GM12878 (cell line): ENCODE data around the gene COL17A1. TPM values are rescaled to one million over a fixed set of nuclear protein-coding genes. Genes with fewer than 3 reads are reported as not detected.

Experiments used
- BRCA1 ChIP-seq: IDR thresholded peaks from 2 replicates; pipeline ENCODE4 v1.6.1; 2011; ENCODE audit warnings: low read depth, low read length, improper control_type of control experiment
- CREB1 ChIP-seq: IDR thresholded peaks from 2 replicates; pipeline ENCODE4 v1.6.1; 2012; ENCODE audit warnings: low read depth, mild to moderate bottlenecking, inconsistent platforms
- FOS ChIP-seq: IDR thresholded peaks from 3 replicates; pipeline ENCODE4 v1.6.1; 2011; ENCODE audit warnings: borderline replicate concordance; ENCODE audit not compliant: insufficient read length; ENCODE audit errors: extremely low read depth
- FOXM1 ChIP-seq: IDR thresholded peaks from 2 replicates; pipeline ENCODE4 v1.6.1; 2012; ENCODE audit warnings: low read depth, mild to moderate bottlenecking, inconsistent platforms, low read length, moderate library complexity
- MTA2 ChIP-seq: fragments of 450-650 bp; IDR thresholded peaks from 2 replicates; pipeline ENCODE4 v1.6.1; 2016; ENCODE audit warnings: low read depth, mild to moderate bottlenecking, moderate library complexity
- MXI1 ChIP-seq: fragments of 150-350 bp; IDR thresholded peaks from 2 replicates; pipeline ENCODE4 v1.6.1; 2011; ENCODE audit warnings: low read depth, mild to moderate bottlenecking, inconsistent platforms, low read length, improper control_type of control experiment
- MYB ChIP-seq: fragments of 150-350 bp; IDR thresholded peaks from 2 replicates; pipeline ENCODE4 v1.6.1; 2014; ENCODE audit warnings: mild to moderate bottlenecking, low read depth, low read length, borderline replicate concordance
- NBN ChIP-seq: fragments of 450-650 bp; IDR thresholded peaks from 2 replicates; pipeline ENCODE4 v1.6.1; 2016
- NFXL1 ChIP-seq: fragments of 450-650 bp; IDR thresholded peaks from 2 replicates; pipeline ENCODE4 v1.6.1; 2017; ENCODE audit warnings: antibody characterized with exemption, mild to moderate bottlenecking, borderline replicate concordance
- NR2C2 ChIP-seq: IDR thresholded peaks from 2 replicates; pipeline ENCODE4 v1.6.1; 2011; ENCODE audit warnings: borderline replicate concordance, low read depth; ENCODE audit not compliant: control insufficient read depth, insufficient read length
- PML ChIP-seq: IDR thresholded peaks from 2 replicates; pipeline ENCODE4 v1.6.1; 2012; ENCODE audit warnings: low read length, inconsistent platforms
- POLR2A ChIP-seq: IDR thresholded peaks from 2 replicates; pipeline ENCODE4 v1.6.1; 2011; ENCODE audit warnings: low read depth, mild to moderate bottlenecking, low read length
- RELA ChIP-seq: fragments of 450-650 bp; IDR thresholded peaks from 2 replicates; pipeline ENCODE4 v1.8.0; 2014; ENCODE audit warnings: borderline replicate concordance; ENCODE audit not compliant: partially characterized antibody
- RFX5 ChIP-seq: IDR thresholded peaks from 2 replicates; pipeline ENCODE4 v1.6.1; 2011; ENCODE audit warnings: low read depth, low read length, improper control_type of control experiment
- SKIL ChIP-seq: fragments of 450-650 bp; IDR thresholded peaks from 2 replicates; pipeline ENCODE4 v1.6.1; 2017; ENCODE audit warnings: mild to moderate bottlenecking, low read depth, inconsistent platforms; ENCODE audit not compliant: poor library complexity, severe bottlenecking
- SREBF1 ChIP-seq: IDR thresholded peaks from 2 replicates; pipeline ENCODE4 v1.6.1; 2012; ENCODE audit warnings: mild to moderate bottlenecking, low read length
- SRF ChIP-seq, 2 experiments: IDR thresholded peaks; 2 replicates each; pipeline ENCODE4 v1.6.1; 2011; ENCODE audit warnings: low read depth in 2 of 2, low read length in 2 of 2, mild to moderate bottlenecking in 1 of 2, moderate library complexity in 1 of 2
- STAT3 ChIP-seq: IDR thresholded peaks from 2 replicates; pipeline ENCODE4 v1.6.1; 2011; ENCODE audit warnings: low read depth, low read length, improper control_type of control experiment
- TBL1XR1 ChIP-seq: IDR thresholded peaks from 2 replicates; pipeline ENCODE4 v1.6.1; 2012; ENCODE audit warnings: low read depth, low read length, improper control_type of control experiment
- TCF7 ChIP-seq: IDR thresholded peaks from 2 replicates; pipeline ENCODE4 v1.6.1; 2014; ENCODE audit warnings: antibody characterized with exemption, borderline replicate concordance
- YY1 ChIP-seq: IDR thresholded peaks from 2 replicates; pipeline ENCODE4 v1.6.1; 2011; ENCODE audit warnings: low read depth, mild to moderate bottlenecking, low read length
- ZNF217 ChIP-seq: fragments of 450-650 bp; IDR thresholded peaks from 2 replicates; pipeline ENCODE4 v1.6.1; 2017; ENCODE audit warnings: antibody characterized with exemption, mild to moderate bottlenecking
- polyA plus RNA-seq, 11 experiments: library from polyadenylated mRNA; depleted of rRNA in 4 of 11; unstranded in 6 of 11; stranded (reverse) in 5 of 11; fragments of >200 nt; fragmentation: Nextera tagmentation in 4 of 11; fragmentation: Illumina TruSeq in 1 of 11; extraction: Ambion mirVana in 4 of 11; extraction: Trizol in 1 of 11; gene quantifications; 1 replicate in 1 of 11; 2 replicates in 10 of 11; pipeline versions ENCODE4 v1.2.1 to v1.2.3, GENCODE V29; 2011 to 2016; ENCODE audit warnings: inconsistent platforms in 2 of 11, missing spikeins in 2 of 11, low read depth in 1 of 11
- total RNA-seq, 4 experiments: library from RNA; depleted of rRNA in 3 of 4; stranded (reverse); fragments of >200 nt in 3 of 4; fragmentation: Illumina TruSeq in 1 of 4; extraction: Trizol in 1 of 4; gene quantifications; 2 replicates each; pipeline versions ENCODE4 v1.2.1 to v1.2.3, GENCODE V29; 2013 to 2021
- TF ChIP-seq, protein P1 (sequence below): fragments of 450-650 bp; IDR thresholded peaks from 2 replicates; pipeline ENCODE4 v1.6.1; 2018; ENCODE audit warnings: mild to moderate bottlenecking, low read depth, moderate library complexity; ENCODE audit not compliant: partially characterized antibody
- TF ChIP-seq, protein P2 (sequence below): fragments of 450-650 bp; IDR thresholded peaks from 2 replicates; pipeline ENCODE4 v1.6.1; 2014; ENCODE audit warnings: mild to moderate bottlenecking

COL17A1 gene
- total and polyA plus RNA-seq, 10 of the 15 experiments (the other 5 are each of a cell fraction or from before 2014, with no cell fraction given) = 0.08 to 0.22 TPM; not detected in 8

GRCh38 chr10:104122225-104123107 lies 36.8 kb upstream of the COL17A1 start (continued):
- TF ChIP-seq, protein P1, sequence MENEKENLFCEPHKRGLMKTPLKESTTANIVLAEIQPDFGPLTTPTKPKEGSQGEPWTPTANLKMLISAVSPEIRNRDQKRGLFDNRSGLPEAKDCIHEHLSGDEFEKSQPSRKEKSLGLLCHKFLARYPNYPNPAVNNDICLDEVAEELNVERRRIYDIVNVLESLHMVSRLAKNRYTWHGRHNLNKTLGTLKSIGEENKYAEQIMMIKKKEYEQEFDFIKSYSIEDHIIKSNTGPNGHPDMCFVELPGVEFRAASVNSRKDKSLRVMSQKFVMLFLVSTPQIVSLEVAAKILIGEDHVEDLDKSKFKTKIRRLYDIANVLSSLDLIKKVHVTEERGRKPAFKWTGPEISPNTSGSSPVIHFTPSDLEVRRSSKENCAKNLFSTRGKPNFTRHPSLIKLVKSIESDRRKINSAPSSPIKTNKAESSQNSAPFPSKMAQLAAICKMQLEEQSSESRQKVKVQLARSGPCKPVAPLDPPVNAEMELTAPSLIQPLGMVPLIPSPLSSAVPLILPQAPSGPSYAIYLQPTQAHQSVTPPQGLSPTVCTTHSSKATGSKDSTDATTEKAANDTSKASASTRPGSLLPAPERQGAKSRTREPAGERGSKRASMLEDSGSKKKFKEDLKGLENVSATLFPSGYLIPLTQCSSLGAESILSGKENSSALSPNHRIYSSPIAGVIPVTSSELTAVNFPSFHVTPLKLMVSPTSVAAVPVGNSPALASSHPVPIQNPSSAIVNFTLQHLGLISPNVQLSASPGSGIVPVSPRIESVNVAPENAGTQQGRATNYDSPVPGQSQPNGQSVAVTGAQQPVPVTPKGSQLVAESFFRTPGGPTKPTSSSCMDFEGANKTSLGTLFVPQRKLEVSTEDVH = peak; percentile 85
- no peak for TF ChIP-seq SREBF1
- TF ChIP-seq TBL1XR1 = 0 out of 2 replicates have a peak, but pooled peaks have one; percentile 2
- no peak for TF ChIP-seq POLR2A
- TF ChIP-seq RFX5 = no peak
- TF ChIP-seq MTA2 = no peak
- TF ChIP-seq SRF (IDR thresholded peaks at IDR 0.05; ENCODE audit: low read depth in 2 of 2, low read length in 2 of 2) = no peak
- TF ChIP-seq RELA = no peak
- TF ChIP-seq YY1 = no peak
- TF ChIP-seq NBN = peak; percentile 8; the same call in 1 of the 2 replicates
- TF ChIP-seq PML = no peak; the same call in 1 of the 2 replicates
- TF ChIP-seq, protein P2, sequence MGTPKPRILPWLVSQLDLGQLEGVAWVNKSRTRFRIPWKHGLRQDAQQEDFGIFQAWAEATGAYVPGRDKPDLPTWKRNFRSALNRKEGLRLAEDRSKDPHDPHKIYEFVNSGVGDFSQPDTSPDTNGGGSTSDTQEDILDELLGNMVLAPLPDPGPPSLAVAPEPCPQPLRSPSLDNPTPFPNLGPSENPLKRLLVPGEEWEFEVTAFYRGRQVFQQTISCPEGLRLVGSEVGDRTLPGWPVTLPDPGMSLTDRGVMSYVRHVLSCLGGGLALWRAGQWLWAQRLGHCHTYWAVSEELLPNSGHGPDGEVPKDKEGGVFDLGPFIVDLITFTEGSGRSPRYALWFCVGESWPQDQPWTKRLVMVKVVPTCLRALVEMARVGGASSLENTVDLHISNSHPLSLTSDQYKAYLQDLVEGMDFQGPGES = no peak
- TF ChIP-seq MXI1 = no peak
- TF ChIP-seq SKIL = no peak
- no peak for TF ChIP-seq TCF7
- TF ChIP-seq BRCA1 = no peak
- TF ChIP-seq FOS = no peak
- no peak for TF ChIP-seq NFXL1
- no peak for TF ChIP-seq CREB1
- TF ChIP-seq ZNF217 = no peak
- TF ChIP-seq NR2C2 = no peak
- TF ChIP-seq FOXM1 = no peak
- TF ChIP-seq MYB = no peak
- no peak for TF ChIP-seq STAT3
